BLaER1 treated with 17β-estradiol and CSF1 and Interleukin-3, amounts not matched to agents 10 nM and 100 nM (cell line): ENCODE measurements around the gene TIMM23.
A peak's percentile ranks its signal among the peaks of the same experiment; 100 is the strongest.
"Not testable (repeated sequence)": the region's sequence is repeated elsewhere in the genome, so short reads cannot be mapped to it uniquely, and the experiment has no call there.

Experiments used
- H3K27ac ChIP-seq, 11 experiments: shearing (Covaris generic); formaldehyde crosslinking; 2 replicates each; pipeline ENCODE4 v1.8.1; 2022
- H3K27me3 ChIP-seq, 11 experiments: shearing (Covaris generic); formaldehyde crosslinking; 2 replicates each; pipeline ENCODE4 v1.8.1; 2022
- H3K36me3 ChIP-seq, 11 experiments: shearing (Covaris generic); formaldehyde crosslinking; 2 replicates each; pipeline ENCODE4 v1.8.1; 2022
- H3K4me1 ChIP-seq, 10 experiments: shearing (Covaris generic); formaldehyde crosslinking; 2 replicates each; pipeline ENCODE4 v1.8.1; 2022
- H3K4me2 ChIP-seq, 11 experiments: shearing (Covaris generic); formaldehyde crosslinking; 2 replicates each; pipeline ENCODE4 v1.8.1; 2022
- H3K4me3 ChIP-seq, 10 experiments: shearing (Covaris generic); formaldehyde crosslinking; 2 replicates each; pipeline ENCODE4 v1.8.1; 2022
- H3K9ac ChIP-seq, 11 experiments: shearing (Covaris generic); formaldehyde crosslinking; 2 replicates each; pipeline ENCODE4 v1.8.1; 2022
- H3K9me3 ChIP-seq, 11 experiments: shearing (Covaris generic); formaldehyde crosslinking; replicated peaks in 1 of 11; 2 replicates each; pipeline ENCODE4 v1.8.1; 2022
- H4K20me1 ChIP-seq, 11 experiments: shearing (Covaris generic); formaldehyde crosslinking; 2 replicates each; pipeline ENCODE4 v1.8.1; 2022

Gene TIMM23

GRCh38 chr10:45972106-45972812 lies at the start of gene TIMM23:
Gene TIMM23 (plus strand): TSS chr10:45972489. CDS start chr10:45972625, 136 bp downstream.
- Histone ChIP-seq H3K4me2 (peak within 1 kb of the TSS; percentile 77 to 90 (median 85)), H3K36me3 (peaks cover 9 to 21% (median 12%) of the 10 kb centered on the region in 11 experiments; a peak in 20 of 22 replicates), H4K20me1 (peaks cover 0 to 69% (median 29%) of the 10 kb centered on the region in 11 experiments; a peak in 14 of 22 replicates), H3K4me3 (peak within 1 kb of the TSS; percentile 70 to 88 (median 82)), H3K9ac (peak within 1 kb of the TSS; percentile 84 to 90 (median 87)), H3K4me1 (peaks cover 12 to 27% (median 22%) of the 10 kb centered on the region in 10 experiments), H3K27ac (peak within 1 kb of the TSS; percentile 61 to 87 (median 84))
- not testable (repeated sequence) for H3K9me3 ChIP-seq, H3K27me3 ChIP-seq

GRCh38 chr10:45926790-45927189 lies 45.5 kb upstream of the TIMM23 start:
- H4K20me1 ChIP-seq, H3K9ac ChIP-seq, H3K4me1 ChIP-seq, H3K27ac ChIP-seq, H3K4me2 ChIP-seq, H3K27me3 ChIP-seq, H3K4me3 ChIP-seq: not testable (repeated sequence)
- H3K36me3 ChIP-seq, result peaks cover 8 to 29% (median 14%) of the 10 kb centered on the region in 11 experiments; a peak in 21 of 22 replicates
- H3K9me3 ChIP-seq, result peaks cover 11 to 25% (median 13%) of the 10 kb centered on the region in 11 experiments

GRCh38 chr10:45931305-45931704 lies 41.0 kb upstream of the TIMM23 start:
- not testable (repeated sequence) for H3K27me3 ChIP-seq, H3K4me2 ChIP-seq, H3K4me3 ChIP-seq, H3K4me1 ChIP-seq, H3K9ac ChIP-seq, H4K20me1 ChIP-seq, H3K27ac ChIP-seq
- H3K9me3 ChIP-seq, result peaks cover 9 to 23% (median 10%) of the 10 kb centered on the region in 11 experiments
- H3K36me3 ChIP-seq, result peaks cover 7 to 33% (median 16%) of the 10 kb centered on the region in 11 experiments; a peak in 21 of 22 replicates

GRCh38 chr10:45934788-45935187 lies 37.5 kb upstream of the TIMM23 start:
- not testable (repeated sequence) for H3K4me1 ChIP-seq, H3K9me3 ChIP-seq, H3K4me2 ChIP-seq, H3K27ac ChIP-seq, H3K9ac ChIP-seq, H3K27me3 ChIP-seq, H3K4me3 ChIP-seq, H4K20me1 ChIP-seq
- peaks cover 3 to 19% (median 7%) of the 10 kb centered on the region in 11 experiments; a peak in 8 of 22 replicates for H3K36me3 ChIP-seq

- H3K27me3 ChIP-seq, H3K4me3 ChIP-seq, H4K20me1 ChIP-seq, H3K27ac ChIP-seq, H3K4me2 ChIP-seq, H3K9me3 ChIP-seq, H3K4me1 ChIP-seq, H3K9ac ChIP-seq: not testable (repeated sequence)
- H3K36me3 ChIP-seq, result peaks cover 7 to 17% (median 9%) of the 10 kb centered on the region in 11 experiments; a peak in 14 of 22 replicates
These were observed 33.1 kb upstream of the TIMM23 start for GRCh38 chr10:45939176-45939697.

GRCh38 chr10:45941196-45941595 lies 31.1 kb upstream of the TIMM23 start:
- not testable (repeated sequence) for H3K27me3 ChIP-seq, H3K9ac ChIP-seq, H3K4me2 ChIP-seq, H3K27ac ChIP-seq, H4K20me1 ChIP-seq, H3K4me3 ChIP-seq, H3K9me3 ChIP-seq, H3K4me1 ChIP-seq
- H3K36me3 ChIP-seq, result peaks cover 13 to 27% (median 16%) of the 10 kb centered on the region in 11 experiments; a peak in 18 of 22 replicates

GRCh38 chr10:45945476-45945875 lies 26.8 kb upstream of the TIMM23 start:
- not testable (repeated sequence) for H3K27me3 ChIP-seq, H4K20me1 ChIP-seq, H3K4me1 ChIP-seq, H3K4me2 ChIP-seq, H3K27ac ChIP-seq, H3K4me3 ChIP-seq, H3K9me3 ChIP-seq, H3K9ac ChIP-seq
- H3K36me3 ChIP-seq, result peaks cover 13 to 51% (median 29%) of the 10 kb centered on the region in 11 experiments; a peak in 21 of 22 replicates

GRCh38 chr10:45947363-45947762 lies 24.9 kb upstream of the TIMM23 start:
- not testable (repeated sequence) for H3K4me2 ChIP-seq, H3K4me1 ChIP-seq, H3K27ac ChIP-seq, H3K4me3 ChIP-seq, H3K27me3 ChIP-seq, H4K20me1 ChIP-seq, H3K9ac ChIP-seq, H3K9me3 ChIP-seq
- peaks cover 14 to 68% (median 36%) of the 10 kb centered on the region in 11 experiments; a peak in 21 of 22 replicates for H3K36me3 ChIP-seq

GRCh38 chr10:45948801-45949200 lies 23.5 kb upstream of the TIMM23 start:
- not testable (repeated sequence) for H3K27ac ChIP-seq, H3K4me1 ChIP-seq, H3K4me3 ChIP-seq, H3K4me2 ChIP-seq, H3K27me3 ChIP-seq, H3K9ac ChIP-seq, H4K20me1 ChIP-seq, H3K9me3 ChIP-seq
- peaks cover 11 to 64% (median 33%) of the 10 kb centered on the region in 11 experiments; a peak in 21 of 22 replicates for H3K36me3 ChIP-seq

- H3K27ac ChIP-seq, H3K4me1 ChIP-seq, H3K9ac ChIP-seq, H3K9me3 ChIP-seq, H4K20me1 ChIP-seq, H3K27me3 ChIP-seq, H3K4me3 ChIP-seq, H3K4me2 ChIP-seq: not testable (repeated sequence)
- H3K36me3 ChIP-seq, result peaks cover 8 to 59% (median 33%) of the 10 kb centered on the region in 11 experiments; a peak in 20 of 22 replicates
These were observed 17.9 kb upstream of the TIMM23 start for GRCh38 chr10:45954367-45954766.

- not testable (repeated sequence) for H4K20me1 ChIP-seq, H3K4me3 ChIP-seq, H3K4me1 ChIP-seq, H3K4me2 ChIP-seq, H3K27ac ChIP-seq, H3K27me3 ChIP-seq, H3K9me3 ChIP-seq, H3K9ac ChIP-seq
- H3K36me3 ChIP-seq, result peaks cover 8 to 36% (median 25%) of the 10 kb centered on the region in 11 experiments; a peak in 19 of 22 replicates
These were observed 15.7 kb upstream of the TIMM23 start for GRCh38 chr10:45956634-45957033.

- not testable (repeated sequence) for H3K27ac ChIP-seq, H4K20me1 ChIP-seq, H3K4me1 ChIP-seq, H3K27me3 ChIP-seq, H3K4me2 ChIP-seq, H3K4me3 ChIP-seq, H3K9ac ChIP-seq, H3K9me3 ChIP-seq
- H3K36me3 ChIP-seq, result peaks cover 7 to 28% (median 22%) of the 10 kb centered on the region in 11 experiments; a peak in 19 of 22 replicates
These were observed 14.4 kb upstream of the TIMM23 start for GRCh38 chr10:45957928-45958327.

GRCh38 chr10:45962686-45963452 lies 9.4 kb upstream of the TIMM23 start:
- H3K9ac ChIP-seq, H3K9me3 ChIP-seq, H3K4me3 ChIP-seq, H3K27ac ChIP-seq, H3K4me2 ChIP-seq, H3K27me3 ChIP-seq: not testable (repeated sequence)
- Histone ChIP-seq H3K4me1 (peaks cover 0 to 14% (median 1%) of the 10 kb centered on the region in 10 experiments; a peak in 7 of 20 replicates), H3K36me3 (peaks cover under 1 to 21% (median 9%) of the 10 kb centered on the region in 11 experiments; a peak in 17 of 22 replicates), H4K20me1 (peaks cover 0 to 15% (median 0%) of the 10 kb centered on the region in 11 experiments; a peak in 5 of 22 replicates)
